ENCODE results near the gene SLC9A6. TPM values are rescaled to one million over a fixed set of nuclear protein-coding genes. Genes with fewer than 3 reads are reported as not detected.
"Not testable (repeated sequence)": the region's sequence is repeated elsewhere in the genome, so short reads cannot be mapped to it uniquely, and the experiment has no call there.

The SLC9A6 gene
- total and polyA plus RNA-seq, 2 donors (not counting 1 experiment from before 2014, with no cell fraction given), result 22.2 to 30.4 TPM

- no peak overlapping the region for H3K9ac ChIP-seq (ENCODE audit: insufficient read depth, low read length)
- no peaks in the 10 kb centered on the region for H3K79me2 ChIP-seq (ENCODE audit: control insufficient read depth, insufficient read depth, low read length)
- H3K4me3 ChIP-seq (replicated peaks in 1 of 4; ENCODE audit: control extremely low read depth in 1 of 4, insufficient read depth in 1 of 4, low read depth in 3 of 4, low read length in 4 of 4), result no peak overlapping the region
- no peak overlapping the region for H2AFZ ChIP-seq (ENCODE audit: low read length)
- H4K20me1 ChIP-seq (ENCODE audit: control insufficient read depth, extremely low read depth, insufficient read depth, low read length), result no peaks in the 10 kb centered on the region
- H3K27me3 ChIP-seq (ENCODE audit: control insufficient read depth, insufficient read depth, low read length), result no peaks in the 10 kb centered on the region
- peak; percentile 18 to 53 for DNase-seq (ENCODE audit: low read depth in 2 of 2)
- H3K9me3 ChIP-seq (ENCODE audit: control insufficient read depth, insufficient read depth, low read depth, low read length), result no peaks in the 10 kb centered on the region
- TF ChIP-seq CTCF (conservative IDR thresholded peaks at IDR 0.05 in 1 of 2, IDR thresholded peaks at IDR 0.05 in 1 of 2; ENCODE audit: low read depth in 1 of 2, low read length in 2 of 2), result no peak
- TF ChIP-seq EZH2 (IDR thresholded peaks at IDR 0.05; ENCODE audit: low read length, missing control alignments), result no peak
- no peaks in the 10 kb centered on the region for H3K36me3 ChIP-seq (ENCODE audit: control insufficient read depth, insufficient read depth, low read length)
- no peaks in the 10 kb centered on the region for H3K4me1 ChIP-seq (ENCODE audit: control insufficient read depth, extremely low read depth, insufficient read depth, low read length)
- no peak overlapping the region for H3K4me2 ChIP-seq (ENCODE audit: extremely low read depth, insufficient read depth, low read length)
- H3K27ac ChIP-seq (ENCODE audit: insufficient read depth, low read length), result no peak overlapping the region
Observed at GRCh38 chrX:136086521-136086920, 101.3 kb downstream of the SLC9A6 start.

- H3K27ac ChIP-seq (ENCODE audit: insufficient read depth, low read length); H3K4me3 ChIP-seq (replicated peaks in 1 of 4; ENCODE audit: control extremely low read depth in 1 of 4, insufficient read depth in 1 of 4, low read depth in 3 of 4, low read length in 4 of 4); H3K27me3 ChIP-seq (ENCODE audit: control insufficient read depth, insufficient read depth, low read length); H3K36me3 ChIP-seq (ENCODE audit: control insufficient read depth, insufficient read depth, low read length); H3K4me2 ChIP-seq (ENCODE audit: extremely low read depth, insufficient read depth, low read length); DNase-seq (ENCODE audit: low read depth in 2 of 2); H3K9me3 ChIP-seq (ENCODE audit: control insufficient read depth, insufficient read depth, low read depth, low read length); H3K9ac ChIP-seq (ENCODE audit: insufficient read depth, low read length); H4K20me1 ChIP-seq (ENCODE audit: control insufficient read depth, extremely low read depth, insufficient read depth, low read length); H3K79me2 ChIP-seq (ENCODE audit: control insufficient read depth, insufficient read depth, low read length); H3K4me1 ChIP-seq (ENCODE audit: control insufficient read depth, extremely low read depth, insufficient read depth, low read length); H2AFZ ChIP-seq (ENCODE audit: low read length): not testable (repeated sequence)
Observed at GRCh38 chrX:136091898-136092297, 106.7 kb downstream of the SLC9A6 start.

- Histone ChIP-seq H3K36me3 (ENCODE audit: control insufficient read depth, insufficient read depth, low read length) (no peaks in the 10 kb centered on the region), H3K4me3 (replicated peaks in 1 of 4; ENCODE audit: control extremely low read depth in 1 of 4, insufficient read depth in 1 of 4, low read depth in 3 of 4, low read length in 4 of 4) (no peak overlapping the region), H3K27me3 (ENCODE audit: control insufficient read depth, insufficient read depth, low read length) (no peaks in the 10 kb centered on the region), H3K27ac (ENCODE audit: insufficient read depth, low read length) (no peak overlapping the region), H3K79me2 (ENCODE audit: control insufficient read depth, insufficient read depth, low read length) (no peaks in the 10 kb centered on the region), H2AFZ (ENCODE audit: low read length) (no peak overlapping the region), H3K4me2 (ENCODE audit: extremely low read depth, insufficient read depth, low read length) (no peak overlapping the region), H3K9ac (ENCODE audit: insufficient read depth, low read length) (no peak overlapping the region), H3K9me3 (ENCODE audit: control insufficient read depth, insufficient read depth, low read depth, low read length) (no peaks in the 10 kb centered on the region), H4K20me1 (ENCODE audit: control insufficient read depth, extremely low read depth, insufficient read depth, low read length) (no peaks in the 10 kb centered on the region), H3K4me1 (ENCODE audit: control insufficient read depth, extremely low read depth, insufficient read depth, low read length) (no peaks in the 10 kb centered on the region)
- DNase-seq (ENCODE audit: low read depth in 2 of 2), result no peak
- TF ChIP-seq CTCF (conservative IDR thresholded peaks at IDR 0.05 in 1 of 2, IDR thresholded peaks at IDR 0.05 in 1 of 2; ENCODE audit: low read depth in 1 of 2, low read length in 2 of 2) (no peak), EZH2 (IDR thresholded peaks at IDR 0.05; ENCODE audit: low read length, missing control alignments) (no peak)
Observed at GRCh38 chrX:136094962-136095361, 109.7 kb downstream of the SLC9A6 start.

Other genes starting within 250 kb of the SLC9A6 start
- gene CT45A3, start 217.2 kb upstream of the SLC9A6 start, total RNA-seq, result not detected in 2 replicates
- gene CT45A3, start 217.2 kb upstream of the SLC9A6 start, polyA plus RNA-seq, result not detected in 2 replicates
- gene CT45A5, start 199.9 kb upstream of the SLC9A6 start, total RNA-seq, result not detected in 2 replicates
- gene CT45A5, start 199.9 kb upstream of the SLC9A6 start, polyA plus RNA-seq, result not detected in 2 replicates
- gene CT45A6, start 182.6 kb upstream of the SLC9A6 start, total RNA-seq, result not detected in 2 replicates
- gene CT45A6, start 182.6 kb upstream of the SLC9A6 start, polyA plus RNA-seq, result not detected in 2 replicates
- not detected in 2 replicates for gene CT45A2, start 165.4 kb upstream of the SLC9A6 start, total RNA-seq
- not detected in 2 replicates for gene CT45A2, start 165.4 kb upstream of the SLC9A6 start, polyA plus RNA-seq
- gene CT45A7, start 148.2 kb upstream of the SLC9A6 start, total RNA-seq, result not detected in 2 replicates
- gene CT45A7, start 148.2 kb upstream of the SLC9A6 start, polyA plus RNA-seq, result not detected in 2 replicates
- gene CT45A8, start 130.9 kb upstream of the SLC9A6 start, total RNA-seq, result not detected in 2 replicates
- gene CT45A8, start 130.9 kb upstream of the SLC9A6 start, polyA plus RNA-seq, result not detected in 2 replicates
- gene CT45A9, start 113.6 kb upstream of the SLC9A6 start, total RNA-seq, result not detected in 2 replicates
- not detected in 2 replicates for gene CT45A9, start 113.6 kb upstream of the SLC9A6 start, polyA plus RNA-seq
- not detected in 2 replicates for gene CT45A10, start 92.0 kb upstream of the SLC9A6 start, total RNA-seq
- gene CT45A10, start 92.0 kb upstream of the SLC9A6 start, polyA plus RNA-seq, result not detected in 2 replicates
- gene SAGE1, start 91.7 kb upstream of the SLC9A6 start, total RNA-seq, result not detected in 2 replicates
- 0.05 TPM in 1 of 2 replicates, not detected in the other for gene SAGE1, start 91.7 kb upstream of the SLC9A6 start, polyA plus RNA-seq
- gene MMGT1, start 11.4 kb upstream of the SLC9A6 start, total RNA-seq, result 9.5 and 10.4 TPM in 2 replicates
- 26.9 and 27.9 TPM in 2 replicates for gene MMGT1, start 11.4 kb upstream of the SLC9A6 start, polyA plus RNA-seq
- gene FHL1, start 162.1 kb downstream of the SLC9A6 start, total RNA-seq, result 127 and 180 TPM in 2 replicates
- 311 and 627 TPM in 2 replicates for gene FHL1, start 162.1 kb downstream of the SLC9A6 start, polyA plus RNA-seq

All from fibroblast of lung (primary cell).